ENCODE measurements around the gene ADAMTSL1.

ADAMTSL1 gene

GRCh38 chr9:18851069-18851795 lies 377.3 kb downstream of the ADAMTSL1 start:
- TF ChIP-seq CTCF (conservative IDR thresholded peaks at IDR 0.05; ENCODE audit: control insufficient read depth, insufficient read depth, low read depth, low read length): no peak
- no peak for DNase-seq (ENCODE audit: low read depth)
- H3K4me3 ChIP-seq (ENCODE audit: control insufficient read depth, low read depth, low read length): no peak overlapping the region

- no peak for TF ChIP-seq CTCF (conservative IDR thresholded peaks at IDR 0.05; ENCODE audit: control insufficient read depth, insufficient read depth, low read depth, low read length)
- H3K4me3 ChIP-seq (ENCODE audit: control insufficient read depth, low read depth, low read length): no peak overlapping the region
- no peak for DNase-seq (ENCODE audit: low read depth)
Measured at GRCh38 chr9:18855656-18856055, 381.7 kb downstream of the ADAMTSL1 start.

GRCh38 chr9:18857334-18857733 lies 383.4 kb downstream of the ADAMTSL1 start:
- H3K4me3 ChIP-seq (ENCODE audit: control insufficient read depth, low read depth, low read length): no peak overlapping the region
- no peak for TF ChIP-seq CTCF (conservative IDR thresholded peaks at IDR 0.05; ENCODE audit: control insufficient read depth, insufficient read depth, low read depth, low read length)
- peak; percentile 20 for DNase-seq (ENCODE audit: low read depth)

GRCh38 chr9:18857769-18858168 lies 383.8 kb downstream of the ADAMTSL1 start:
- H3K4me3 ChIP-seq (ENCODE audit: control insufficient read depth, low read depth, low read length): no peak overlapping the region
- DNase-seq (ENCODE audit: low read depth): peak; percentile 90
- TF ChIP-seq CTCF (conservative IDR thresholded peaks at IDR 0.05; ENCODE audit: control insufficient read depth, insufficient read depth, low read depth, low read length): no peak

- TF ChIP-seq CTCF (conservative IDR thresholded peaks at IDR 0.05; ENCODE audit: control insufficient read depth, insufficient read depth, low read depth, low read length): no peak
- H3K4me3 ChIP-seq (ENCODE audit: control insufficient read depth, low read depth, low read length): no peak overlapping the region
- DNase-seq (ENCODE audit: low read depth): peak; percentile 60
Measured at GRCh38 chr9:18861609-18862544, 387.9 kb downstream of the ADAMTSL1 start.

GRCh38 chr9:18863791-18864190 lies 389.8 kb downstream of the ADAMTSL1 start:
- TF ChIP-seq CTCF (conservative IDR thresholded peaks at IDR 0.05; ENCODE audit: control insufficient read depth, insufficient read depth, low read depth, low read length): no peak
- DNase-seq (ENCODE audit: low read depth): no peak

More at GRCh38 chr9:18863791-18864190, 389.8 kb downstream of the ADAMTSL1 start:
- H3K4me3 ChIP-seq (ENCODE audit: control insufficient read depth, low read depth, low read length): no peak overlapping the region
